CD4-positive, alpha-beta T cell (primary cell): ENCODE measurements around the gene KYNU. TPM values are rescaled to one million over a fixed set of nuclear protein-coding genes. Genes with fewer than 3 reads are reported as not detected.

Source experiments
- ATAC-seq: fragments of 200-7000 bp; cut with Tn5 transposase; one replicate; pipeline ENCODE4 v1.10.0; 2022; ENCODE audit warnings: mild to moderate bottlenecking; ENCODE audit not compliant: poor library complexity
- CTCF ChIA-PET: fragments of 350-600 bp; sonication (Branson Sonifier 250); formaldehyde crosslinking; loops from one replicate; lab custom pipeline; 2021; ENCODE audit warnings: antibody characterized with exemption, inconsistent platforms; lab: Charles Lee
- POLR2A ChIA-PET: fragments of 350-600 bp; sonication (Branson Sonifier 250); formaldehyde crosslinking; loops from one replicate; lab custom pipeline; 2021; ENCODE audit warnings: antibody characterized with exemption, inconsistent platforms; lab: Charles Lee
- DNase-seq, 14 experiments: peaks; one replicate each; pipeline ENCODE4 v3.0.0-alpha.2; 2013 to 2020; ENCODE audit warnings: mixed read lengths in 2 of 14
- H3K27ac ChIP-seq, 2 donors: one replicate each; pipeline versions ENCODE4 v1.5.1 to v1.7.0; 2013; ENCODE audit warnings: low read length in 2 of 2, low read depth in 1 of 2, mild to moderate bottlenecking in 1 of 2
- H3K27me3 ChIP-seq, 2 experiments: 1 replicate in 1 of 2; 2 replicates in 1 of 2; pipeline versions ENCODE4 v1.6.1 to v1.7.0; 2013; ENCODE audit warnings: low read length in 2 of 2, control low read depth in 1 of 2, mild to moderate bottlenecking in 1 of 2, moderate library complexity in 1 of 2; ENCODE audit not compliant: insufficient read depth in 2 of 2, control insufficient read depth in 1 of 2
- H3K36me3 ChIP-seq: one replicate; pipeline ENCODE4 v1.6.1; 2013; ENCODE audit warnings: low read length, control low read depth; ENCODE audit not compliant: insufficient read depth
- H3K4me1 ChIP-seq: one replicate; pipeline ENCODE4 v1.6.1; 2013; ENCODE audit warnings: low read length, control low read depth; ENCODE audit not compliant: insufficient read depth
- H3K4me3 ChIP-seq: one replicate; pipeline ENCODE4 v1.5.1; 2013; ENCODE audit warnings: mild to moderate bottlenecking, low read length, moderate library complexity
- H3K9me3 ChIP-seq, 2 experiments: 1 replicate in 1 of 2; 2 replicates in 1 of 2; pipeline versions ENCODE4 v1.6.1 to v1.7.0; 2013; ENCODE audit warnings: low read length in 2 of 2, mild to moderate bottlenecking in 2 of 2, control low read depth in 1 of 2, moderate library complexity in 1 of 2; ENCODE audit not compliant: control insufficient read depth in 1 of 2, insufficient read depth in 1 of 2
- H3K27ac Mint-ChIP-seq: one replicate; pipeline ENCODE4 v1.8.0; 2020; ENCODE audit warnings: mixed read lengths
- H3K27me3 Mint-ChIP-seq: one replicate; pipeline ENCODE4 v1.8.0; 2021; ENCODE audit warnings: mixed read lengths
- H3K36me3 Mint-ChIP-seq: one replicate; pipeline ENCODE4 v1.8.0; 2021; ENCODE audit warnings: low read depth, mixed read lengths
- H3K4me1 Mint-ChIP-seq: one replicate; pipeline ENCODE4 v1.8.0; 2021; ENCODE audit warnings: low read depth, mixed read lengths
- H3K4me3 Mint-ChIP-seq: one replicate; pipeline ENCODE4 v1.8.0; 2020; ENCODE audit warnings: mild to moderate bottlenecking, mixed read lengths
- H3K9me3 Mint-ChIP-seq: one replicate; pipeline ENCODE4 v1.8.0; 2020; ENCODE audit warnings: mixed read lengths
- intact Hi-C, 2 experiments: fragments of 100-400 bp; cut with DNase I in 1 of 2; cut with micrococcal nuclease in 1 of 2; formaldehyde crosslinking; loops; one replicate each; pipeline versions ENCODE4 v1.15.1 to v1.9.0; 2023 to 2025; cut with DNase I, micrococcal nuclease
- total RNA-seq, 174 experiments: library from RNA in 2 of 174; stranded (reverse) in 2 of 174; gene quantifications; one replicate each; pipeline ENCODE4 v1.2.3 and lab custom pipeline; 2021 to 2026
- TF ChIP-seq, protein P1 (sequence below): fragments of 200-600 bp; IDR thresholded peaks from one replicate; pipeline ENCODE4 v1.8.0; 2022; ENCODE audit warnings: antibody characterized with exemption, mild to moderate bottlenecking

Gene KYNU
- total RNA-seq, 2 experiments from 2014 or later, result 0.38 to 0.50 TPM

GRCh38 chr2:142915502-142915901 lies 38.0 kb downstream of the KYNU start:
- no peak overlapping the region for H3K4me3 Mint-ChIP-seq
- ChIA-PET CTCF (no interaction called here), POLR2A (no interaction called here)
- no peaks in the 10 kb centered on the region for H3K9me3 Mint-ChIP-seq
- H3K27me3 ChIP-seq, result no peaks in the 10 kb centered on the region
- ATAC-seq (no peak), DNase-seq (no peak)
- TF ChIP-seq, protein P1, sequence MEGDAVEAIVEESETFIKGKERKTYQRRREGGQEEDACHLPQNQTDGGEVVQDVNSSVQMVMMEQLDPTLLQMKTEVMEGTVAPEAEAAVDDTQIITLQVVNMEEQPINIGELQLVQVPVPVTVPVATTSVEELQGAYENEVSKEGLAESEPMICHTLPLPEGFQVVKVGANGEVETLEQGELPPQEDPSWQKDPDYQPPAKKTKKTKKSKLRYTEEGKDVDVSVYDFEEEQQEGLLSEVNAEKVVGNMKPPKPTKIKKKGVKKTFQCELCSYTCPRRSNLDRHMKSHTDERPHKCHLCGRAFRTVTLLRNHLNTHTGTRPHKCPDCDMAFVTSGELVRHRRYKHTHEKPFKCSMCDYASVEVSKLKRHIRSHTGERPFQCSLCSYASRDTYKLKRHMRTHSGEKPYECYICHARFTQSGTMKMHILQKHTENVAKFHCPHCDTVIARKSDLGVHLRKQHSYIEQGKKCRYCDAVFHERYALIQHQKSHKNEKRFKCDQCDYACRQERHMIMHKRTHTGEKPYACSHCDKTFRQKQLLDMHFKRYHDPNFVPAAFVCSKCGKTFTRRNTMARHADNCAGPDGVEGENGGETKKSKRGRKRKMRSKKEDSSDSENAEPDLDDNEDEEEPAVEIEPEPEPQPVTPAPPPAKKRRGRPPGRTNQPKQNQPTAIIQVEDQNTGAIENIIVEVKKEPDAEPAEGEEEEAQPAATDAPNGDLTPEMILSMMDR, result no peak
- no peak overlapping the region for H3K27ac ChIP-seq
- H3K36me3 ChIP-seq, result no peaks in the 10 kb centered on the region
- no peaks in the 10 kb centered on the region for H3K9me3 ChIP-seq
- H3K4me1 ChIP-seq, result no peaks in the 10 kb centered on the region
- no peak overlapping the region for H3K4me3 ChIP-seq
- H3K27me3 Mint-ChIP-seq, result no peaks in the 10 kb centered on the region
- intact Hi-C loops, result no loop called here
- no peaks in the 10 kb centered on the region for H3K36me3 Mint-ChIP-seq
- no peaks in the 10 kb centered on the region for H3K4me1 Mint-ChIP-seq
- no peak overlapping the region for H3K27ac Mint-ChIP-seq

GRCh38 chr2:142918624-142919023 lies 41.2 kb downstream of the KYNU start:
- Histone ChIP-seq H3K4me1 (no peaks in the 10 kb centered on the region), H3K36me3 (no peaks in the 10 kb centered on the region), H3K27me3 (no peaks in the 10 kb centered on the region), H3K4me3 (no peak overlapping the region), H3K9me3 (no peaks in the 10 kb centered on the region), H3K27ac (no peak overlapping the region)
- H3K9me3 Mint-ChIP-seq, result no peaks in the 10 kb centered on the region
- no peaks in the 10 kb centered on the region for H3K27me3 Mint-ChIP-seq
- TF ChIP-seq, protein P1, result no peak
- ChIA-PET POLR2A (no interaction called here), CTCF (no interaction called here)
- ATAC-seq (no peak), DNase-seq (no peak)
- H3K36me3 Mint-ChIP-seq, result no peaks in the 10 kb centered on the region
- no peaks in the 10 kb centered on the region for H3K4me1 Mint-ChIP-seq
- no peak overlapping the region for H3K27ac Mint-ChIP-seq
- H3K4me3 Mint-ChIP-seq, result no peak overlapping the region
- intact Hi-C loops, result no loop called here

DNA sequence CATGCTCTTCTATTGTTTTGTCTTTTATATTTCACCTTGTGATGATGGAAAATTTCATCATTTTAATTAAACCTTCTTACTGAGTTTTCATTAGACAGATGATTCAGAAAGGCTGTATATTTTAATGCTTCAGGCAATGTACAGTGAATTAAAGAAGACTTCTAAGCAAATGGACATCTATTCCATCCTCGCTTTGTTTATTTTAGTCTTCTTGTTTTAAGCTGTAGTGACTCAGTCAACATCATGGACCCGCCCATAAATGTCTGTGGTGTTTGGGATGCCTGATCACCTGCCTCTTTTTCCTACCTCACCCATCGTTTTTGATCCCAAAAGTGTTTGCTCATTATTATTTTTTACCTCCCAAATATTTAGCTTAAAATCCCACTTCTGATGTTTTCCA lies 43.1 kb downstream of the KYNU start:
- no peak for DNase-seq
- Histone ChIP-seq H3K9me3 (no peaks in the 10 kb centered on the region), H3K36me3 (no peaks in the 10 kb centered on the region), H3K27me3 (no peaks in the 10 kb centered on the region), H3K27ac (no peak overlapping the region), H3K4me1 (no peaks in the 10 kb centered on the region), H3K4me3 (no peak overlapping the region)
- Mint-ChIP-seq H3K27me3 (peaks cover 5% of the 10 kb centered on the region), H3K4me3 (no peak overlapping the region), H3K4me1 (no peaks in the 10 kb centered on the region), H3K9me3 (no peaks in the 10 kb centered on the region), H3K27ac (no peak overlapping the region), H3K36me3 (no peaks in the 10 kb centered on the region)
- ChIA-PET POLR2A (no interaction called here), CTCF (no interaction called here)
- TF ChIP-seq, protein P1, result no peak
- intact Hi-C loops, result no loop called here
- ATAC-seq, result no peak
